HEK293 (cell line): Measurements from ENCODE around the gene SLC38A10.

Experiments
- CTCF ChIA-PET: fragments of 350-600 bp; formaldehyde crosslinking; extraction: SDS; loops from one replicate; lab custom pipeline; 2021; ENCODE audit warnings: antibody characterized with exemption; lab: Yijun Ruan, JAX
- POLR2A ChIA-PET: fragments of 300-600 bp; formaldehyde crosslinking; extraction: SDS; loops from one replicate; lab custom pipeline; 2020; ENCODE audit warnings: antibody characterized with exemption, inconsistent platforms; lab: Yijun Ruan, JAX
- H3K27ac ChIP-seq: fragments of 200-500 bp; sonication (Bioruptor generic); 2 replicates; pipeline ENCODE4 v1.5.1; 2014; ENCODE audit warnings: low read depth, low read length, control low read depth, inconsistent platforms; ENCODE audit errors: extremely low read depth
- H3K36me3 ChIP-seq, 2 experiments: fragments of 200-500 bp in 1 of 2; sonication (Bioruptor generic) in 1 of 2; 1 replicate in 1 of 2; 2 replicates in 1 of 2; pipeline ENCODE4 v1.5.1; 2014 to 2017; ENCODE audit warnings: inconsistent platforms in 2 of 2, low read length in 2 of 2; ENCODE audit not compliant: control insufficient read depth in 2 of 2, insufficient read depth in 1 of 2
- H3K4me1 ChIP-seq: fragments of 200-500 bp; sonication (Bioruptor generic); 2 replicates; pipeline ENCODE4 v1.5.1; 2014; ENCODE audit warnings: mild to moderate bottlenecking, low read length, inconsistent platforms; ENCODE audit not compliant: control insufficient read depth, insufficient read depth
- H3K4me3 ChIP-seq: 2 replicates; pipeline ENCODE4 v1.5.1; 2011; ENCODE audit warnings: low read depth, mild to moderate bottlenecking, control low read depth, low read length, moderate library complexity
- H3K9me3 ChIP-seq: fragments of 200-500 bp; sonication (Bioruptor generic); 2 replicates; pipeline ENCODE4 v1.5.1; 2014; ENCODE audit warnings: low read depth, low read length, inconsistent platforms; ENCODE audit not compliant: control insufficient read depth, insufficient read depth
- BCL11B ChIP-seq: fragments of 450-650 bp; formaldehyde crosslinking; IDR thresholded peaks from 2 replicates; pipeline ENCODE4 v1.5.1; 2016; ENCODE audit warnings: low read depth, missing biosample characterization, missing genetic modification characterization
- FEZF1 ChIP-seq: fragments of 450-650 bp; formaldehyde crosslinking; IDR thresholded peaks from 2 replicates; pipeline ENCODE4 v1.5.1; 2016; ENCODE audit warnings: missing biosample characterization, missing genetic modification characterization
- GLI2 ChIP-seq: fragments of 450-650 bp; formaldehyde crosslinking; IDR thresholded peaks from 2 replicates; pipeline ENCODE4; 2017; ENCODE audit warnings: missing biosample characterization, missing genetic modification characterization, low read depth, borderline replicate concordance
- KLF16 ChIP-seq: fragments of 450-650 bp; formaldehyde crosslinking; IDR thresholded peaks from 2 replicates; pipeline ENCODE4 v1.5.1; 2017; ENCODE audit warnings: missing biosample characterization, missing genetic modification characterization
- MYNN ChIP-seq: fragments of 450-650 bp; formaldehyde crosslinking; IDR thresholded peaks from 2 replicates; pipeline ENCODE4 v1.5.1; 2016; ENCODE audit warnings: missing biosample characterization, missing genetic modification characterization, borderline replicate concordance
- ZBTB1 ChIP-seq: fragments of 450-650 bp; formaldehyde crosslinking; IDR thresholded peaks from 2 replicates; pipeline ENCODE4 v1.5.1; 2016; ENCODE audit warnings: missing biosample characterization, missing genetic modification characterization
- ZBTB11 ChIP-seq: fragments of 450-650 bp; formaldehyde crosslinking; conservative IDR thresholded peaks from 2 replicates; pipeline ENCODE4 v1.5.1; 2016; ENCODE audit warnings: low read depth, missing biosample characterization, missing genetic modification characterization
- ZBTB21 ChIP-seq: fragments of 450-650 bp; formaldehyde crosslinking; IDR thresholded peaks from 2 replicates; pipeline ENCODE4 v1.5.1; 2017; ENCODE audit warnings: missing biosample characterization, missing genetic modification characterization
- ZBTB48 ChIP-seq: fragments of 450-650 bp; formaldehyde crosslinking; IDR thresholded peaks from 2 replicates; pipeline ENCODE4 v1.5.1; 2016; ENCODE audit warnings: missing biosample characterization, missing genetic modification characterization
- ZNF10 ChIP-seq: fragments of 450-650 bp; formaldehyde crosslinking; IDR thresholded peaks from 2 replicates; pipeline ENCODE4 v1.5.1; 2017; ENCODE audit warnings: missing biosample characterization, missing genetic modification characterization
- ZNF121 ChIP-seq: fragments of 450-650 bp; formaldehyde crosslinking; IDR thresholded peaks from 2 replicates; pipeline ENCODE4 v1.5.1; 2016; ENCODE audit warnings: missing biosample characterization, missing genetic modification characterization
- ZNF138 ChIP-seq: fragments of 450-650 bp; formaldehyde crosslinking; IDR thresholded peaks from 2 replicates; pipeline ENCODE4 v1.5.1; 2016; ENCODE audit warnings: missing biosample characterization, missing genetic modification characterization, borderline replicate concordance
- ZNF140 ChIP-seq: fragments of 450-650 bp; formaldehyde crosslinking; IDR thresholded peaks from 2 replicates; pipeline ENCODE4 v1.5.1; 2016; ENCODE audit warnings: missing biosample characterization, missing genetic modification characterization
- ZNF146 ChIP-seq: fragments of 450-650 bp; formaldehyde crosslinking; IDR thresholded peaks from 2 replicates; pipeline ENCODE4 v1.5.1; 2016; ENCODE audit warnings: missing biosample characterization, missing genetic modification characterization
- ZNF221 ChIP-seq: fragments of 450-650 bp; formaldehyde crosslinking; IDR thresholded peaks from 2 replicates; pipeline ENCODE4 v1.5.1; 2017; ENCODE audit warnings: missing biosample characterization, missing genetic modification characterization, borderline replicate concordance
- ZNF394 ChIP-seq: fragments of 450-650 bp; formaldehyde crosslinking; IDR thresholded peaks from 2 replicates; pipeline ENCODE4 v1.5.1; 2016; ENCODE audit warnings: missing biosample characterization, missing genetic modification characterization, mild to moderate bottlenecking, moderate library complexity, borderline replicate concordance
- ZNF416 ChIP-seq: fragments of 450-650 bp; formaldehyde crosslinking; IDR thresholded peaks from 2 replicates; pipeline ENCODE4 v1.5.1; 2016; ENCODE audit warnings: missing biosample characterization, missing genetic modification characterization
- ZNF423 ChIP-seq: fragments of 450-650 bp; formaldehyde crosslinking; IDR thresholded peaks from 2 replicates; pipeline ENCODE4 v1.5.1; 2016; ENCODE audit warnings: missing biosample characterization, missing genetic modification characterization
- ZNF48 ChIP-seq: fragments of 450-650 bp; formaldehyde crosslinking; IDR thresholded peaks from 2 replicates; pipeline ENCODE4 v1.5.1; 2016; ENCODE audit warnings: missing biosample characterization, missing genetic modification characterization
- ZNF488 ChIP-seq: fragments of 450-650 bp; formaldehyde crosslinking; IDR thresholded peaks from 2 replicates; pipeline ENCODE4 v1.5.1; 2016; ENCODE audit warnings: missing biosample characterization, missing genetic modification characterization
- ZNF510 ChIP-seq: fragments of 450-650 bp; formaldehyde crosslinking; IDR thresholded peaks from 2 replicates; pipeline ENCODE4 v1.5.1; 2018; ENCODE audit warnings: mild to moderate bottlenecking, missing genetic modification characterization, missing biosample characterization; ENCODE audit not compliant: insufficient replicate concordance
- ZNF585B ChIP-seq: fragments of 450-650 bp; formaldehyde crosslinking; IDR thresholded peaks from 2 replicates; pipeline ENCODE4 v1.5.1; 2016; ENCODE audit warnings: missing biosample characterization, missing genetic modification characterization
- ZNF621 ChIP-seq: fragments of 450-650 bp; formaldehyde crosslinking; IDR thresholded peaks from 2 replicates; pipeline ENCODE4 v1.5.1; 2017; ENCODE audit warnings: missing biosample characterization, missing genetic modification characterization
- ZNF658 ChIP-seq: fragments of 450-650 bp; formaldehyde crosslinking; IDR thresholded peaks from 2 replicates; pipeline ENCODE4; 2016; ENCODE audit warnings: missing biosample characterization, missing genetic modification characterization
- ZNF768 ChIP-seq: fragments of 450-650 bp; formaldehyde crosslinking; IDR thresholded peaks from 2 replicates; pipeline ENCODE4 v1.5.1; 2018; ENCODE audit warnings: missing biosample characterization, mild to moderate bottlenecking, missing genetic modification characterization
- ZNF777 ChIP-seq: fragments of 450-650 bp; formaldehyde crosslinking; IDR thresholded peaks from 2 replicates; pipeline ENCODE4 v1.5.1; 2017; ENCODE audit warnings: missing biosample characterization, missing genetic modification characterization, borderline replicate concordance
- TF ChIP-seq, protein P1 (sequence below): fragments of 450-650 bp; formaldehyde crosslinking; IDR thresholded peaks from 2 replicates; pipeline ENCODE4 v1.5.1; 2016; ENCODE audit warnings: missing biosample characterization, missing genetic modification characterization
- TF ChIP-seq, protein P2 (sequence below): fragments of 450-650 bp; formaldehyde crosslinking; IDR thresholded peaks from 2 replicates; pipeline ENCODE4 v1.5.1; 2016; ENCODE audit warnings: missing biosample characterization, missing genetic modification characterization
- TF ChIP-seq, protein P3 (sequence below): fragments of 450-650 bp; formaldehyde crosslinking; IDR thresholded peaks from 2 replicates; pipeline ENCODE4 v1.5.1; 2016; ENCODE audit warnings: missing biosample characterization, missing genetic modification characterization, borderline replicate concordance

SLC38A10 gene

GRCh38 chr17:81218459-81218858, 76.6 kb downstream of the SLC38A10 start (continued):
- TF ChIP-seq, protein P1, sequence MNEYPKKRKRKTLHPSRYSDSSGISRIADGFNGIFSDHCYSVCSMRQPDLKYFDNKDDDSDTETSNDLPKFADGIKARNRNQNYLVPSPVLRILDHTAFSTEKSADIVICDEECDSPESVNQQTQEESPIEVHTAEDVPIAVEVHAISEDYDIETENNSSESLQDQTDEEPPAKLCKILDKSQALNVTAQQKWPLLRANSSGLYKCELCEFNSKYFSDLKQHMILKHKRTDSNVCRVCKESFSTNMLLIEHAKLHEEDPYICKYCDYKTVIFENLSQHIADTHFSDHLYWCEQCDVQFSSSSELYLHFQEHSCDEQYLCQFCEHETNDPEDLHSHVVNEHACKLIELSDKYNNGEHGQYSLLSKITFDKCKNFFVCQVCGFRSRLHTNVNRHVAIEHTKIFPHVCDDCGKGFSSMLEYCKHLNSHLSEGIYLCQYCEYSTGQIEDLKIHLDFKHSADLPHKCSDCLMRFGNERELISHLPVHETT (tag by site-specific recombination): no peak
- no peak for TF ChIP-seq FEZF1
- no peak for TF ChIP-seq ZNF394
- no peak for TF ChIP-seq BCL11B (tag by site-specific recombination)
- TF ChIP-seq ZBTB48 (tag by site-specific recombination): no peak
- no peak for TF ChIP-seq KLF16 (tag by site-specific recombination)
- no peak for TF ChIP-seq MYNN (tag by site-specific recombination)
- TF ChIP-seq ZNF221 (tag by site-specific recombination): no peak
- no peak for TF ChIP-seq ZNF768 (tag by site-specific recombination)
- no peak for TF ChIP-seq ZNF621 (tag by site-specific recombination)
- TF ChIP-seq ZNF488 (tag by site-specific recombination): no peak
- no peak for TF ChIP-seq ZNF48

GRCh38 chr17:81217491-81217890, 77.6 kb downstream of the SLC38A10 start:
- Histone ChIP-seq H3K36me3 (peaks cover 0 to 41% of the 10 kb centered on the region in 2 experiments; a peak in 2 of 3 replicates), H3K4me1 (peaks cover 9% of the 10 kb centered on the region), H3K4me3 (no peak overlapping the region), H3K9me3 (no peaks in the 10 kb centered on the region), H3K27ac (no peak overlapping the region)
- CTCF ChIA-PET: no interaction called here
- POLR2A ChIA-PET: interaction anchor here (1.7 kb wide), 1 partner anchor 22 kb away, joined by 4 read pairs; the partner anchor contains the start of genes NDUFAF8 and TEPSIN
- no peak for TF ChIP-seq ZNF146 (tag by site-specific recombination)
- no peak for TF ChIP-seq ZNF510 (tag by site-specific recombination)
- TF ChIP-seq ZNF10: no peak
- TF ChIP-seq ZNF777: no peak
- no peak for TF ChIP-seq GLI2
- no peak for TF ChIP-seq ZBTB11 (tag by site-specific recombination)
- no peak for TF ChIP-seq ZNF416
- TF ChIP-seq ZNF585B (tag by site-specific recombination): no peak
- TF ChIP-seq, all 188 proteins: peak for 0

GRCh38 chr17:81213978-81214377, 81.1 kb downstream of the SLC38A10 start:
- ChIA-PET POLR2A (interaction anchor here (0.6 kb wide), 1 partner anchor 9 kb away, joined by 4 read pairs; the partner anchor contains the start of gene CEP131), CTCF (interaction anchor here (0.7 kb wide), 1 partner anchor 24 kb away, joined by 3 read pairs; no protein-coding TSS in a partner anchor)
- H3K4me3 ChIP-seq: no peak overlapping the region
- no peaks in the 10 kb centered on the region for H3K9me3 ChIP-seq
- no peak overlapping the region for H3K27ac ChIP-seq
- no peaks in the 10 kb centered on the region for H3K4me1 ChIP-seq
- H3K36me3 ChIP-seq: peaks cover 0 to 32% of the 10 kb centered on the region in 2 experiments; a peak in 2 of 3 replicates
- TF ChIP-seq, protein P2, sequence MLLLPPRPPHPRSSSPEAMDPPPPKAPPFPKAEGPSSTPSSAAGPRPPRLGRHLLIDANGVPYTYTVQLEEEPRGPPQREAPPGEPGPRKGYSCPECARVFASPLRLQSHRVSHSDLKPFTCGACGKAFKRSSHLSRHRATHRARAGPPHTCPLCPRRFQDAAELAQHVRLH (tag by site-specific recombination): no peak
- TF ChIP-seq ZNF658 (no peak), ZBTB21 (no peak), ZNF121 (tag by site-specific recombination) (no peak), ZNF140 (tag by site-specific recombination) (no peak), ZNF423 (no peak), ZBTB1 (tag by site-specific recombination) (no peak), ZNF138 (no peak)
- TF ChIP-seq, protein P3, sequence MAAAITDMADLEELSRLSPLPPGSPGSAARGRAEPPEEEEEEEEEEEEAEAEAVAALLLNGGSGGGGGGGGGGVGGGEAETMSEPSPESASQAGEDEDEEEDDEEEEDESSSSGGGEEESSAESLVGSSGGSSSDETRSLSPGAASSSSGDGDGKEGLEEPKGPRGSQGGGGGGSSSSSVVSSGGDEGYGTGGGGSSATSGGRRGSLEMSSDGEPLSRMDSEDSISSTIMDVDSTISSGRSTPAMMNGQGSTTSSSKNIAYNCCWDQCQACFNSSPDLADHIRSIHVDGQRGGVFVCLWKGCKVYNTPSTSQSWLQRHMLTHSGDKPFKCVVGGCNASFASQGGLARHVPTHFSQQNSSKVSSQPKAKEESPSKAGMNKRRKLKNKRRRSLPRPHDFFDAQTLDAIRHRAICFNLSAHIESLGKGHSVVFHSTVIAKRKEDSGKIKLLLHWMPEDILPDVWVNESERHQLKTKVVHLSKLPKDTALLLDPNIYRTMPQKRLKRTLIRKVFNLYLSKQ: no peak
